Keratinocyte (primary cell): ENCODE measurements around the gene MYH15. TPM values are rescaled to one million over a fixed set of nuclear protein-coding genes. Genes with fewer than 3 reads are reported as not detected.

Experiments used
- DNase-seq: peaks from one replicate; pipeline ENCODE4 v3.0.0-alpha.2; 2011; ENCODE audit warnings: low read depth, missing footprints, low spot score
- FAIRE-seq: peaks from 2 replicates; lab custom pipeline; 2011; peaks lifted over from hg19 to GRCh38; lab: Jason Lieb, UNC
- H2AFZ ChIP-seq: 2 replicates; pipeline ENCODE4 v1.6.0; 2012; ENCODE audit warnings: low read length, control low read depth, inconsistent platforms; ENCODE audit not compliant: control insufficient read depth
- H3K27ac ChIP-seq: 2 replicates; pipeline ENCODE4 v1.5.1; 2011; ENCODE audit warnings: low read length; ENCODE audit not compliant: control insufficient read depth, insufficient read depth
- H3K27me3 ChIP-seq: 3 replicates; pipeline ENCODE4 v1.6.0; 2011; ENCODE audit warnings: low read length; ENCODE audit not compliant: control insufficient read depth, insufficient read depth; ENCODE audit errors: extremely low read depth
- H3K36me3 ChIP-seq, 2 experiments: 2 replicates in 1 of 2; 3 replicates in 1 of 2; pipeline ENCODE4 v1.5.1; 2011; ENCODE audit warnings: low read length in 2 of 2, mild to moderate bottlenecking in 1 of 2; ENCODE audit not compliant: control insufficient read depth in 2 of 2, insufficient read depth in 2 of 2; ENCODE audit errors: extremely low read depth in 1 of 2
- H3K4me1 ChIP-seq: 3 replicates; pipeline ENCODE4 v1.5.1; 2011; ENCODE audit warnings: low read length; ENCODE audit not compliant: control insufficient read depth, insufficient read depth; ENCODE audit errors: extremely low read depth
- H3K4me2 ChIP-seq: 3 replicates; pipeline ENCODE4 v1.6.0; 2011; ENCODE audit warnings: low read depth, low read length; ENCODE audit not compliant: control insufficient read depth, insufficient read depth; ENCODE audit errors: extremely low read depth
- H3K4me3 ChIP-seq, 3 experiments: fragments of 200-600 bp in 1 of 3; sonication (generic) in 1 of 3; 2 replicates in 2 of 3; 3 replicates in 1 of 3; pipeline ENCODE4 v1.5.1; 2011 to 2016; ENCODE audit warnings: low read length in 3 of 3, mild to moderate bottlenecking in 3 of 3, control low read depth in 2 of 3, inconsistent platforms in 1 of 3, low read depth in 1 of 3, mixed read lengths in 1 of 3, mixed run types in 1 of 3, moderate library complexity in 1 of 3; ENCODE audit not compliant: control insufficient read depth in 2 of 3, insufficient read depth in 2 of 3; ENCODE audit errors: extremely low read depth in 1 of 3
- H3K79me2 ChIP-seq: 2 replicates; pipeline ENCODE4 v1.6.0; 2012; ENCODE audit warnings: low read length; ENCODE audit not compliant: control insufficient read depth, insufficient read depth
- H3K9ac ChIP-seq: 3 replicates; pipeline ENCODE4 v1.6.0; 2011; ENCODE audit warnings: low read length; ENCODE audit not compliant: control insufficient read depth, insufficient read depth; ENCODE audit errors: extremely low read depth
- H3K9me1 ChIP-seq: 3 replicates; pipeline ENCODE4 v1.6.0; 2011; ENCODE audit warnings: low read length; ENCODE audit not compliant: control insufficient read depth, insufficient read depth; ENCODE audit errors: extremely low read depth
- H3K9me3 ChIP-seq: 2 replicates; pipeline ENCODE4 v1.5.1; 2012; ENCODE audit warnings: low read depth, low read length; ENCODE audit not compliant: control insufficient read depth
- H4K20me1 ChIP-seq: 3 replicates; pipeline ENCODE4 v1.6.0; 2011; ENCODE audit warnings: low read length; ENCODE audit not compliant: control insufficient read depth, insufficient read depth; ENCODE audit errors: extremely low read depth
- EZH2 ChIP-seq: IDR thresholded peaks from one replicate; pipeline ENCODE4 v1.6.1; 2012; ENCODE audit warnings: inconsistent platforms, mild to moderate bottlenecking, low read length, moderate library complexity
- dilution Hi-C: fragments of 300-500 bp; cut with MboI; formaldehyde crosslinking; loops from one replicate; pipeline ENCODE4 v1.7.0; 2020; ENCODE audit warnings: low sequenced_read_pairs; ENCODE audit not compliant: extremely low pct_ligation_motif_present
- polyA plus RNA-seq, 5 experiments: library from polyadenylated mRNA; depleted of rRNA in 3 of 5; stranded (reverse) in 3 of 5; stranded (forward) in 1 of 5; unstranded in 1 of 5; fragments of >200 nt; gene quantifications; 1 replicate in 1 of 5; 2 replicates in 3 of 5; 3 replicates in 1 of 5; pipeline versions ENCODE4 v1.2.1 to v1.2.3, GENCODE V29; 2011 to 2012; ENCODE audit warnings: missing spikeins in 2 of 5, low read depth in 1 of 5, low replicate concordance in 1 of 5
- TF ChIP-seq, protein P1 (sequence below), 3 experiments: IDR thresholded peaks in 1 of 3; conservative IDR thresholded peaks in 1 of 3; optimal IDR thresholded peaks in 1 of 3; 2 replicates in 2 of 3; 3 replicates in 1 of 3; pipeline versions ENCODE3 to v1.5.1; 2011; ENCODE audit warnings: low read length in 3 of 3, mild to moderate bottlenecking in 3 of 3, moderate library complexity in 2 of 3, control low read depth in 1 of 3, inconsistent platforms in 1 of 3; ENCODE audit not compliant: insufficient read depth in 2 of 3; ENCODE audit errors: extremely low read depth in 1 of 3

MYH15 gene
- polyA plus RNA-seq, 1 donor (not counting 4 experiments of a cell fraction or from before 2014, with no cell fraction given), result 0.87 TPM

DNA sequence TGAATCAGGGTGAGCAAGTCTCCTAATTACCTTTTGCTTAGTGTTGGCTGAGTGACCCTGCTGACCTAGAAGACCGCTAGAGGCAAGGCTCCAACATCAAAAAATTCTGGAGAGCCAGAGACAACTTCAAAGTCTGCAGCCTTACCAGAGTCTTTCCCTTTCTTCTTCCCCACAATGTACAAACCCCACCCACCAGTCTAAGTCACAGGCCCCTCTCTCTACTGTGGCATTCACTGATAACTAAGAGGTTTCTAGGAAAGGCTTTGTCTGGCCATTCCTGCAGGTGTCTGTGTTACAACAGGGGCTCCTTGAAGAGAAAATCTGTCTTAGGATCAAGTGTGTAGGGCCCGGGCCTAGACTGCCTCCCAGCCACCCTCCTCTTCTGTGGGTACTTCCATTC, 525 bp downstream of the MYH15 start:
- Histone ChIP-seq H2AFZ (no peak overlapping the region), H3K27me3 (no peaks in the 10 kb centered on the region), H3K4me1 (no peaks in the 10 kb centered on the region), H3K9ac (no peak overlapping the region), H3K79me2 (no peaks in the 10 kb centered on the region), H3K4me2 (no peak overlapping the region), H3K4me3 (no peak overlapping the region), H3K36me3 (no peaks in the 10 kb centered on the region), H3K27ac (no peak overlapping the region), H3K9me3 (no peaks in the 10 kb centered on the region), H3K9me1 (no peaks in the 10 kb centered on the region), H4K20me1 (no peaks in the 10 kb centered on the region)
- TF ChIP-seq EZH2, result no peak
- TF ChIP-seq, protein P1, sequence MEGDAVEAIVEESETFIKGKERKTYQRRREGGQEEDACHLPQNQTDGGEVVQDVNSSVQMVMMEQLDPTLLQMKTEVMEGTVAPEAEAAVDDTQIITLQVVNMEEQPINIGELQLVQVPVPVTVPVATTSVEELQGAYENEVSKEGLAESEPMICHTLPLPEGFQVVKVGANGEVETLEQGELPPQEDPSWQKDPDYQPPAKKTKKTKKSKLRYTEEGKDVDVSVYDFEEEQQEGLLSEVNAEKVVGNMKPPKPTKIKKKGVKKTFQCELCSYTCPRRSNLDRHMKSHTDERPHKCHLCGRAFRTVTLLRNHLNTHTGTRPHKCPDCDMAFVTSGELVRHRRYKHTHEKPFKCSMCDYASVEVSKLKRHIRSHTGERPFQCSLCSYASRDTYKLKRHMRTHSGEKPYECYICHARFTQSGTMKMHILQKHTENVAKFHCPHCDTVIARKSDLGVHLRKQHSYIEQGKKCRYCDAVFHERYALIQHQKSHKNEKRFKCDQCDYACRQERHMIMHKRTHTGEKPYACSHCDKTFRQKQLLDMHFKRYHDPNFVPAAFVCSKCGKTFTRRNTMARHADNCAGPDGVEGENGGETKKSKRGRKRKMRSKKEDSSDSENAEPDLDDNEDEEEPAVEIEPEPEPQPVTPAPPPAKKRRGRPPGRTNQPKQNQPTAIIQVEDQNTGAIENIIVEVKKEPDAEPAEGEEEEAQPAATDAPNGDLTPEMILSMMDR (optimal IDR thresholded peaks at IDR 0.05 in 1 of 3, IDR thresholded peaks at IDR 0.05 in 1 of 3, conservative IDR thresholded peaks at IDR 0.05 in 1 of 3; ENCODE audit: extremely low read depth in 1 of 3, insufficient read depth in 2 of 3, low read length in 3 of 3), result no peak
- DNase-seq (no peak), FAIRE-seq (no peak)
- dilution Hi-C loops, result no loop called here

DNA sequence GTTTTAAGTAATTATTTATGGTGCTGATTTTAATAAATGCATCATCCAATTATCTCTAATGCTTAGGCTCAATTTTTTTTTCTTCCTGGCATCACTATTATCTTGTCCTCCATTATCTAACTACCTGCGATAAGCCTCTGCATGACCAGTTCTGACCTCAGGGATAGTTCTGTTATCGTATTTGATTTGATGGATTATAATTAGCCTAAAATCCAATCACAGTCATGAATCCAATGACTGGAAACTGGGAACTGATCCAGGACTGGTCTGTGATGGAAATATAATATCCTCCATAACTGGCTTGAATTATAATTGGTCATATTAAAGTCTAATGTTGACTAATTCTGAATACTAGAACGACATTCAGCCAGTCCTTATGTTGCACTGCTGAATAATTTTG, 1.1 kb downstream of the MYH15 start:
- H3K79me2 ChIP-seq, result no peaks in the 10 kb centered on the region
- TF ChIP-seq EZH2, result no peak
- TF ChIP-seq, protein P1 (optimal IDR thresholded peaks at IDR 0.05 in 1 of 3, IDR thresholded peaks at IDR 0.05 in 1 of 3, conservative IDR thresholded peaks at IDR 0.05 in 1 of 3; ENCODE audit: extremely low read depth in 1 of 3, insufficient read depth in 2 of 3, low read length in 3 of 3), result no peak
- DNase-seq, result no peak

More for the DNA sequence above, 1.1 kb downstream of the MYH15 start:
- no peak for FAIRE-seq
- H4K20me1 ChIP-seq, result no peaks in the 10 kb centered on the region
- H3K4me2 ChIP-seq, result no peak overlapping the region
- no peaks in the 10 kb centered on the region for H3K9me1 ChIP-seq
- no peaks in the 10 kb centered on the region for H3K9me3 ChIP-seq
- H3K27me3 ChIP-seq, result no peaks in the 10 kb centered on the region
- no peaks in the 10 kb centered on the region for H3K36me3 ChIP-seq
- H3K4me1 ChIP-seq, result no peaks in the 10 kb centered on the region
- no peak overlapping the region for H3K27ac ChIP-seq
- no peak overlapping the region for H3K9ac ChIP-seq
- no peak overlapping the region for H3K4me3 ChIP-seq
- dilution Hi-C loops, result no loop called here
- H2AFZ ChIP-seq, result no peak overlapping the region
